Endothelial cell of umbilical vein (primary cell): ENCODE results near the gene MED28. TPM values are rescaled to one million over a fixed set of nuclear protein-coding genes. Genes with fewer than 3 reads are reported as not detected.

Experiments
- Bru-seq: library from RNA; stranded (reverse); fragments of 400-500 nt; gene quantifications from one replicate; lab custom pipeline; 2021; lab: Mats Ljungman, UMichigan
- BruChase-seq, 2 experiments: library from RNA; stranded (reverse); fragments of 400-500 nt; gene quantifications; one replicate each; lab custom pipeline; 2021; lab: Mats Ljungman, UMichigan
- BruUV-seq: library from RNA; stranded (reverse); fragments of 400-500 nt; replicated peaks from 2 replicates; lab custom pipeline; 2021; lab: Mats Ljungman, UMichigan
- CTCF ChIA-PET: fragments of 300-600, 350-600 bp; sonication (Branson Sonifier 250); formaldehyde crosslinking; loops from one replicate; lab custom pipeline; 2021; ENCODE audit warnings: antibody characterized with exemption, inconsistent platforms; lab: Charles Lee
- POLR2A ChIA-PET: fragments of 300-600, 350-600 bp; sonication (Branson Sonifier 250); formaldehyde crosslinking; loops from one replicate; lab custom pipeline; 2021; ENCODE audit warnings: antibody characterized with exemption, inconsistent platforms; lab: Charles Lee
- DNase-seq: peaks from one replicate; pipeline ENCODE4 v3.0.0-alpha.2; 2011; ENCODE audit warnings: low read depth, low spot score
- FAIRE-seq: peaks from 2 replicates; lab custom pipeline; 2011; peaks lifted over from hg19 to GRCh38; lab: Jason Lieb, UNC
- H2AFZ ChIP-seq: 2 replicates; pipeline ENCODE4 v1.6.0; 2012; ENCODE audit warnings: low read depth, low read length, control low read depth, inconsistent platforms
- H3K27ac ChIP-seq: 2 replicates; pipeline ENCODE4 v1.5.1; 2011; ENCODE audit warnings: low read depth, mild to moderate bottlenecking, control low read depth, low read length, moderate library complexity; ENCODE audit not compliant: insufficient read depth
- H3K27me3 ChIP-seq, 2 experiments: 2 replicates each; pipeline versions ENCODE4 v1.6.0 to v1.6.1; 2011; ENCODE audit warnings: low read length in 2 of 2, mixed read lengths in 1 of 2; ENCODE audit not compliant: control insufficient read depth in 2 of 2, insufficient read depth in 2 of 2
- H3K36me3 ChIP-seq, 2 experiments: 2 replicates in 1 of 2; 3 replicates in 1 of 2; pipeline ENCODE4 v1.5.1; 2011; ENCODE audit warnings: low read length in 2 of 2, mild to moderate bottlenecking in 1 of 2, moderate library complexity in 1 of 2; ENCODE audit not compliant: control insufficient read depth in 2 of 2, insufficient read depth in 2 of 2; ENCODE audit errors: extremely low read depth in 1 of 2
- H3K4me1 ChIP-seq: 3 replicates; pipeline ENCODE4 v1.5.1; 2011; ENCODE audit warnings: mild to moderate bottlenecking, low read length; ENCODE audit not compliant: control insufficient read depth, insufficient read depth; ENCODE audit errors: extremely low read depth
- H3K4me2 ChIP-seq: 2 replicates; pipeline ENCODE4 v1.6.1; 2011; ENCODE audit warnings: low read length, control low read depth, mixed read lengths; ENCODE audit not compliant: insufficient read depth
- H3K4me3 ChIP-seq, 3 experiments: fragments of 200-600 bp in 1 of 3; sonication (generic), shearing (Covaris generic) in 1 of 3; replicated peaks in 1 of 3; 2 replicates each; pipeline ENCODE4 v1.5.1; 2011 to 2016; ENCODE audit warnings: control low read depth in 3 of 3, low read length in 3 of 3, mild to moderate bottlenecking in 2 of 3, inconsistent platforms in 1 of 3, low read depth in 1 of 3, moderate library complexity in 1 of 3; ENCODE audit not compliant: insufficient read depth in 1 of 3
- H3K79me2 ChIP-seq: 2 replicates; pipeline ENCODE4 v1.6.0; 2012; ENCODE audit warnings: low read length, inconsistent platforms; ENCODE audit not compliant: control insufficient read depth, insufficient read depth
- H3K9ac ChIP-seq: replicated peaks from 2 replicates; pipeline ENCODE3; 2011; ENCODE audit warnings: low read length, control low read depth; ENCODE audit not compliant: insufficient read depth; ENCODE audit errors: extremely low read depth
- H3K9me1 ChIP-seq: replicated peaks from 3 replicates; pipeline ENCODE4 v1.6.0; 2011; ENCODE audit warnings: mild to moderate bottlenecking, low read length; ENCODE audit not compliant: control insufficient read depth, insufficient read depth; ENCODE audit errors: extremely low read depth
- H3K9me3 ChIP-seq: replicated peaks from 2 replicates; pipeline ENCODE4 v1.5.1; 2012; ENCODE audit warnings: low read length, inconsistent platforms; ENCODE audit not compliant: control insufficient read depth, insufficient read depth
- H4K20me1 ChIP-seq: replicated peaks from 2 replicates; pipeline ENCODE3; 2011; ENCODE audit warnings: mild to moderate bottlenecking, low read length; ENCODE audit not compliant: control insufficient read depth, insufficient read depth; ENCODE audit errors: extremely low read depth
- EZH2 ChIP-seq: IDR thresholded peaks from 2 replicates; pipeline ENCODE4 v1.6.1; 2012; ENCODE audit warnings: borderline replicate concordance, low read depth, mild to moderate bottlenecking, moderate library complexity, low read length, inconsistent platforms; ENCODE audit not compliant: severe bottlenecking
- GATA2 ChIP-seq: IDR thresholded peaks from 2 replicates; pipeline ENCODE4 v1.7.0; 2011; ENCODE audit warnings: low read depth, mild to moderate bottlenecking, moderate library complexity, mixed read lengths, low read length; ENCODE audit not compliant: insufficient read length, insufficient read depth
- POLR2A ChIP-seq: IDR thresholded peaks from 2 replicates; pipeline ENCODE4 v1.6.1; 2012; ENCODE audit warnings: low read depth, mild to moderate bottlenecking, control low read depth, low read length
- POLR2AphosphoS5 ChIP-seq: IDR thresholded peaks from 2 replicates; pipeline ENCODE4 v1.6.1; 2012; ENCODE audit warnings: low read depth, mild to moderate bottlenecking, control low read depth, low read length, moderate library complexity; ENCODE audit not compliant: insufficient read depth
- dilution Hi-C: fragments of 300-500 bp; cut with MboI; formaldehyde crosslinking; loops from one replicate; pipeline ENCODE4 v1.15.0; 2019; ENCODE audit warnings: low sequenced_read_pairs; ENCODE audit not compliant: extremely low pct_ligation_motif_present
- intact Hi-C: fragments of 100-400 bp; cut with micrococcal nuclease; formaldehyde crosslinking; loops from one replicate; pipeline ENCODE4 v1.10.0; 2022
- long read RNA-seq: library from polyadenylated mRNA; stranded (forward); transcript quantifications from one replicate; pipeline ENCODE4 v2.0.0, GENCODE V29; 2021
- polyA minus RNA-seq, 3 experiments: library from RNA; depleted of rRNA, polyadenylated mRNA; stranded (reverse); fragments of >200 nt; gene quantifications; 1 replicate in 1 of 3; 2 replicates in 2 of 3; pipeline ENCODE4 v1.2.3, GENCODE V29; 2011
- polyA plus RNA-seq, 4 experiments: library from polyadenylated mRNA; depleted of rRNA in 3 of 4; stranded (reverse) in 3 of 4; unstranded in 1 of 4; fragments of >200 nt; gene quantifications; 2 replicates each; pipeline versions ENCODE4 v1.2.1 to v1.2.3, GENCODE V29; 2011 to 2012; ENCODE audit warnings: missing spikeins in 1 of 4
- total RNA-seq: library from RNA; stranded (reverse); gene quantifications from 2 replicates; pipeline ENCODE4 v1.2.3, GENCODE V29; 2021
- TF ChIP-seq, protein P1 (sequence below), 2 donors: IDR thresholded peaks; 1 replicate in 1 of 2; 2 replicates in 1 of 2; pipeline ENCODE4 v1.5.1; 2011; ENCODE audit warnings: low read length in 2 of 2, mild to moderate bottlenecking in 2 of 2, moderate library complexity in 2 of 2, control low read depth in 1 of 2, inconsistent platforms in 1 of 2, low read depth in 1 of 2; ENCODE audit not compliant: insufficient read depth in 1 of 2; ENCODE audit errors: extremely low read depth in 1 of 2
- TF ChIP-seq, protein P2 (sequence below): IDR thresholded peaks from 2 replicates; pipeline ENCODE4 v1.6.1; 2011; ENCODE audit not compliant: insufficient read depth, insufficient read length

MED28 gene, protein sequence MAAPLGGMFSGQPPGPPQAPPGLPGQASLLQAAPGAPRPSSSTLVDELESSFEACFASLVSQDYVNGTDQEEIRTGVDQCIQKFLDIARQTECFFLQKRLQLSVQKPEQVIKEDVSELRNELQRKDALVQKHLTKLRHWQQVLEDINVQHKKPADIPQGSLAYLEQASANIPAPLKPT
- total RNA-seq (41.2 and 49.1 TPM in 2 replicates), polyA plus RNA-seq (9.4 and 10.0 TPM in 2 replicates), polyA minus RNA-seq (28.9 and 29.0 TPM in 2 replicates), Bru-seq, nascent RNA (percentile 92 among the genes with signal in this experiment), BruChase-seq, experiment 1, labeled RNA remaining after a 6-hour chase (percentile 95 among the genes with signal in this experiment), BruChase-seq, experiment 2, labeled RNA remaining after a 2-hour chase (percentile 98 among the genes with signal in this experiment)
- 12.0 and 12.4 TPM in 2 replicates for polyA plus RNA-seq (2011; cell fraction: cytosol; rRNA removed)
- polyA plus RNA-seq (2011; cell fraction: nucleus; rRNA removed) = 15.3 and 15.9 TPM in 2 replicates
- 27.3 and 47.1 TPM in 2 replicates for polyA plus RNA-seq (2012)
- polyA minus RNA-seq (2011; cell fraction: cytosol; rRNA and poly(A)+ RNA removed) = 11.3 TPM
- 24.4 and 31.1 TPM in 2 replicates for polyA minus RNA-seq (2011; cell fraction: nucleus; rRNA and poly(A)+ RNA removed)
- long read RNA-seq, full-length matches to known transcripts = 155 of 165 reads
- long read RNA-seq, partial matches to known transcripts = 0 of 165 reads
- long read RNA-seq, other reads (novel, unspliced or antisense) = 10 of 165 reads

DNA sequence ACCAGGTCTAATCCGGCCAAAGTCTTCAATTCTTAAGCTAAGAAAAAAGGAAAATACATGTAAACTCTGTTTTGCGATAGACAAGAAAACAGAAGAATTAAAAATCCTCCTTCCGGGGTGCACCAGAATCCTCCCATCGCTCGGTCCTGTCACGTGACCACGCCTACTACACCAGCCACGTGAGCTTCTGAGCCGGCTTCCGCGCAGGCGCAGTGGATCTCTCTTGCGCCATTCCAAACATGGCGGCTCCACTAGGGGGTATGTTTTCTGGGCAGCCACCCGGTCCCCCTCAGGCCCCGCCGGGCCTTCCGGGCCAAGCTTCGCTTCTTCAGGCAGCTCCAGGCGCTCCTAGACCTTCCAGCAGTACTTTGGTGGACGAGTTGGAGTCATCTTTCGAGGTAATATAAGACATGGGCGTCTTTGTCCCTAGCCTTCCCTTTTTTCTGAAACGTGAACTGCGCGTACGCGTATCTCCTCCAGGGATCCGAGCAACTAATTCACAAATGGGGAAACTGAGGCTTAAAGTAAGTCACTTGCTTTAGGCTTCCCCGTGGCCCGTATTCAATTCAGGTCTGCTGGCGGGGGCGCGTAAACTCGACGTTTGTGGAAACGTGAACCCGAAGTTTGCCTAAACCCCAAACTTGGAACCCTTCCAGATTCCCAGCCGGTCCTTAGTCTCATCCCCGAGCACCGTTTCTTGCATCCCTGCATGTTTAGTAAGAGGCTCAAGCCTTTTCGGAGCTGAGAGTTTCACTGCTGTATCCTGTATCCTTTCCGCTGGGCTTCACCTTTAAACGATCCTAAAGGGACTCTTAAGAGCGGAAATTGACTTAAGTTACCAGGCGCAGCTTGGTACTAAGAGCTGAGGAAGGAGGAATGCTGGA, at the start of gene MED28:
MED28 (plus strand) TSS at position 226 of the 884 bp plus-strand sequence; CDS start at position 240, 14 bp downstream.
- dilution Hi-C loops (no loop called here), intact Hi-C loops (loop anchor here (1.0 to 10.0 kb wide), 7 partner anchors 22 to 410 kb away; partner anchors contain the start of genes DCAF16, LAP3, LCORL and NCAPG)
- Histone ChIP-seq H3K9ac (peak within 1 kb of the TSS; percentile 98), H3K79me2 (peaks cover 51% of the 10 kb centered on the region), H3K4me3 (peak within 1 kb of the TSS; percentile 72 to 100 (median 92)), H3K36me3 (peaks cover 3 to 9% of the 10 kb centered on the region in 2 experiments), H3K9me1 (no peaks in the 10 kb centered on the region), H3K4me1 (peaks cover 17% of the 10 kb centered on the region), H3K27ac (peak within 1 kb of the TSS; percentile 82), H4K20me1 (no peaks in the 10 kb centered on the region), H3K4me2 (peak within 1 kb of the TSS; percentile 85), H2AFZ (peak within 1 kb of the TSS; percentile 93), H3K27me3 (no peaks in the 10 kb centered on the region), H3K9me3 (no peaks in the 10 kb centered on the region)
- BruUV-seq = TSS peak; percentile 85
- FAIRE-seq (peak; percentile 94), DNase-seq (peak; percentile 91)
- POLR2A ChIA-PET = interaction anchor here (0.7 to 1.2 kb wide), 2 partner anchors 30 to 784 kb away, joined by 3 to 4 read pairs; no protein-coding TSS in a partner anchor
- TF ChIP-seq, protein P1, sequence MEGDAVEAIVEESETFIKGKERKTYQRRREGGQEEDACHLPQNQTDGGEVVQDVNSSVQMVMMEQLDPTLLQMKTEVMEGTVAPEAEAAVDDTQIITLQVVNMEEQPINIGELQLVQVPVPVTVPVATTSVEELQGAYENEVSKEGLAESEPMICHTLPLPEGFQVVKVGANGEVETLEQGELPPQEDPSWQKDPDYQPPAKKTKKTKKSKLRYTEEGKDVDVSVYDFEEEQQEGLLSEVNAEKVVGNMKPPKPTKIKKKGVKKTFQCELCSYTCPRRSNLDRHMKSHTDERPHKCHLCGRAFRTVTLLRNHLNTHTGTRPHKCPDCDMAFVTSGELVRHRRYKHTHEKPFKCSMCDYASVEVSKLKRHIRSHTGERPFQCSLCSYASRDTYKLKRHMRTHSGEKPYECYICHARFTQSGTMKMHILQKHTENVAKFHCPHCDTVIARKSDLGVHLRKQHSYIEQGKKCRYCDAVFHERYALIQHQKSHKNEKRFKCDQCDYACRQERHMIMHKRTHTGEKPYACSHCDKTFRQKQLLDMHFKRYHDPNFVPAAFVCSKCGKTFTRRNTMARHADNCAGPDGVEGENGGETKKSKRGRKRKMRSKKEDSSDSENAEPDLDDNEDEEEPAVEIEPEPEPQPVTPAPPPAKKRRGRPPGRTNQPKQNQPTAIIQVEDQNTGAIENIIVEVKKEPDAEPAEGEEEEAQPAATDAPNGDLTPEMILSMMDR (IDR thresholded peaks at IDR 0.05; ENCODE audit: extremely low read depth in 1 of 2, insufficient read depth in 1 of 2, low read depth in 1 of 2, low read length in 2 of 2) = peak in 1 of 2 donors; percentile 13
- no peak for TF ChIP-seq EZH2
- TF ChIP-seq POLR2AphosphoS5 = peak; percentile 74
- TF ChIP-seq, protein P2, sequence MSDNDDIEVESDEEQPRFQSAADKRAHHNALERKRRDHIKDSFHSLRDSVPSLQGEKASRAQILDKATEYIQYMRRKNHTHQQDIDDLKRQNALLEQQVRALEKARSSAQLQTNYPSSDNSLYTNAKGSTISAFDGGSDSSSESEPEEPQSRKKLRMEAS = peak; percentile 98
- TF ChIP-seq GATA2 = no peak
- peak; percentile 90 for TF ChIP-seq POLR2A
- CTCF ChIA-PET = interaction anchor here (0.8 to 3.7 kb wide), 11 partner anchors 9 to 954 kb away, joined by 3 to 18 read pairs (median 3); partner anchors contain the start of genes DCAF16, LAP3 and NCAPG
